DMS79 treated with DMSO at 0.1 percent for 48 hours (cell line): Measurements from ENCODE around the gene MYBPHL.

Experiments used
- DNase-seq: peaks from one replicate; lab custom pipeline; 2025; lab: John Stamatoyannopoulos, UW

Gene MYBPHL

DNA sequence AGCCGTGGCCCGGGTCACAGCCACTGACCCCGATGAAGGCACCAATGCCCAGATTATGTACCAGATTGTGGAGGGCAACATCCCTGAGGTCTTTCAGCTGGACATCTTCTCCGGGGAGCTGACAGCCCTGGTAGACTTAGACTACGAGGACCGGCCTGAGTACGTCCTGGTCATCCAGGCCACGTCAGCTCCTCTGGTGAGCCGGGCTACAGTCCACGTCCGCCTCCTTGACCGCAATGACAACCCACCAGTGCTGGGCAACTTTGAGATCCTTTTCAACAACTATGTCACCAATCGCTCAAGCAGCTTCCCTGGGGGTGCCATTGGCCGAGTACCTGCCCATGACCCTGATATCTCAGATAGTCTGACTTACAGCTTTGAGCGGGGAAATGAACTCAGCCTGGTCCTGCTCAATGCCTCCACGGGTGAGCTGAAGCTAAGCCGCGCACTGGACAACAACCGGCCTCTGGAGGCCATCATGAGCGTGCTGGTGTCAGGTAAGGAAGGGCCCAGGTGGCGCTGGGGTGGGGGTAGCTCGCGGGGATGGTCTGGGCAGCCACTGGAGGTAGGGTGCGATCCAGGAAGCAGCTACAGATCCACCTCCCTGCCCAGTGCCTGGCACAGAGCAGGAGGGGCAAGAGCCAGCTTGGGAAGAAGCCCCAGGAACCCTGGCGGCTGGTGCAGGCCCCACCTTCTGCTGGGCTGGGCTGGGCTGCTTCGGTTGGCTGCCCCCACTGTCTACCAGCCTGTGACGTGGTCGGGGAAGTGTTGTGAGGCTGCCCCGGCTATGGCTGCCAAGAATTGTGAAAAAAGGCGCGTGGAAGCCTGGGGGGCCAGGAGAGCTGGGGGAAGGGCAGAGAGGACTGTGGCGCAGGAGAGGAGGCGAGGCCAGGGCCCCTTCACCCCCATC is 53.7 kb downstream of the MYBPHL start:
- no peak for DNase-seq

GRCh38 chr1:109252167-109252892 is 54.5 kb downstream of the MYBPHL start:
- DNase-seq = no peak

GRCh38 chr1:109251277-109252166 is 55.3 kb downstream of the MYBPHL start:
- no peak for DNase-seq

DNA sequence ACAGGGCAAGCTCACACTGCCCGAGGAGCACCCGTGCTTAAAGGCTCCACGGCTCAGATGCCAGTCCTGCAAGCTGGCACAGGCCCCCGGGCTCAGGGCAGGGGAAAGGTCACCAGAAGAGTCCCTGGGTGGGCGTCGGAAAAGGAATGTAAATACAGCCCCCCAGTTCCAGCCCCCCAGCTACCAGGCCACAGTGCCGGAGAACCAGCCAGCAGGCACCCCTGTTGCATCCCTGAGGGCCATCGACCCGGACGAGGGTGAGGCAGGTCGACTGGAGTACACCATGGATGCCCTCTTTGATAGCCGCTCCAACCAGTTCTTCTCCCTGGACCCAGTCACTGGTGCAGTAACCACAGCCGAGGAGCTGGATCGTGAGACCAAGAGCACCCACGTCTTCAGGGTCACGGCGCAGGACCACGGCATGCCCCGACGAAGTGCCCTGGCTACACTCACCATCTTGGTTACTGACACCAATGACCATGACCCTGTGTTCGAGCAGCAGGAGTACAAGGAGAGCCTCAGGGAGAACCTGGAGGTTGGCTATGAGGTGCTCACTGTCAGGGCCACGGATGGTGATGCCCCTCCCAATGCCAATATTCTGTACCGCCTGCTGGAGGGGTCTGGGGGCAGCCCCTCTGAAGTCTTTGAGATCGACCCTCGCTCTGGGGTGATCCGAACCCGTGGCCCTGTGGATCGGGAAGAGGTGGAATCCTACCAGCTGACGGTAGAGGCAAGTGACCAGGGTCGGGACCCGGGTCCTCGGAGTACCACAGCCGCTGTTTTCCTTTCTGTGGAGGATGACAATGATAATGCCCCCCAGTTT is 56.1 kb downstream of the MYBPHL start:
- DNase-seq = no peak

DNA sequence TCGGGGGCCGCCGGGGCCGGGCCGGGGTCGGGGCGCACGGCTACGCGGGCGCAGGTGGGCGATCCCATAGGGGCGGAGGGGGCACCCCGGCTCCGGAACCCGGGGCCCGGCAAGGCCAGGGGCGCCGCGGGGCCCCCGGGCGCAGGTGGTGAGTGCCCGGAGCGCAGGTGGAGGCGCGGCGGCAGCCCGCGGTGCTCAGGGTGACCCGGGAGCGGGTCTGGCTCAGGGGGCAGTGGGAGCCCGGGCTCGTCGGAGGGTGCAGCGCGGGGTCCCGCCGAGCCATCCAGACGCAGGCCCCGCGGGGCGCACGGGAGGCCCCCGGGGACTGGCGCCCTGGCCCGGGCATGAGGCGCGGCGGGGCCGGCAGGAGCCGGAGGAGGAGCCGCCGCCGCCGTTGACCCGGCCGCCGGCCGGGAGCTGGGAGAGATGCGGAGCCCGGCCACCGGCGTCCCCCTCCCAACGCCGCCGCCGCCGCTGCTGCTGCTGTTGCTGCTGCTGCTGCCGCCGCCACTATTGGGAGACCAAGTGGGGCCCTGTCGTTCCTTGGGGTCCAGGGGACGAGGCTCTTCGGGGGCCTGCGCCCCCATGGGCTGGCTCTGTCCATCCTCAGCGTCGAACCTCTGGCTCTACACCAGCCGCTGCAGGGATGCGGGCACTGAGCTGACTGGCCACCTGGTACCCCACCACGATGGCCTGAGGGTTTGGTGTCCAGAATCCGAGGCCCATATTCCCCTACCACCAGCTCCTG is 57.0 kb downstream of the MYBPHL start:
- no peak for DNase-seq

DNA sequence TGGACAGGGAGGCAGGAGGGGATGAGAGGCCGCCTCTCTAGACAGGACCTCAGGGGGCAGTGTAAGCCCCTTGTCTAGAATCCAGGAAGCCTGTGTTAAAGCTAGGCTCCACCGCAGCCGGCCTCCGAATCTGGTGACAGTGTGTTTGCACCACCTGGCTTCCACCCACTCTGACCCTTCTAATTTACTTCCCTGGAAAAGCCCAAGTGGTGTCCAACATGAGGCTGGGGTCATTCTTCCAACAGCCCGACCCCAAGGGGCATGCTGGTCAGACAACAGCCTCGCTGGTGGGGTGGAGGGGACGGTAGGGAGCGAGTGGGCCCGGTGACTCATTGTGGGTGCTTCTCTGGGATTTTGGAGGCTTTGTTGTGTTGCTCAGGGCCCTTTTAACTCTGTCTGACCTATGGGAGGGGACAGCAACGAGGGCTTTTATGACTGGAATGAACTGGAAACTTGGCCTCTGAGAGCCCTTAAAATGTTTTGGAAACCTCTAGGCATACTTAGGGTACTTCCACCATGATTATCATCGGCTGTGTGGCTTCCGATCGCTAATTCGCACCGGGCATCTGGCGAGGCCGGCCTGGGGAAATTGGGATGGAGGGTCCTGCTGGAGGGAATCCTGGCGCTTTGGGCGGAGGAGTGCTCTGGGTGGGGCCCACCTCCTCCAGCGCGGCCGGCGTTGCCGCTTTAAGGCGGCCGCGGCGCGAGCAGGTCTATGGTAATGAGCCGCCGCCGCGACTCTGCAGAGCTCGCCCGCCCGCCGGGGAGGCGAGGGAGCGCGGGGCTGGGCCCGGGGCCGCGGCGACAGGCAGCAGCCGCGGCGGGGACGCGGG is 57.8 kb downstream of the MYBPHL start, which contains the start of gene CELSR2:
CELSR2 (plus strand) TSS at position 743 of the 833 bp plus-strand sequence. CDS start 541 bp downstream, outside the sequence.
- DNase-seq = peak; percentile 45

GRCh38 chr1:109248444-109248796 is 58.4 kb downstream of the MYBPHL start:
- no peak for DNase-seq

DNA sequence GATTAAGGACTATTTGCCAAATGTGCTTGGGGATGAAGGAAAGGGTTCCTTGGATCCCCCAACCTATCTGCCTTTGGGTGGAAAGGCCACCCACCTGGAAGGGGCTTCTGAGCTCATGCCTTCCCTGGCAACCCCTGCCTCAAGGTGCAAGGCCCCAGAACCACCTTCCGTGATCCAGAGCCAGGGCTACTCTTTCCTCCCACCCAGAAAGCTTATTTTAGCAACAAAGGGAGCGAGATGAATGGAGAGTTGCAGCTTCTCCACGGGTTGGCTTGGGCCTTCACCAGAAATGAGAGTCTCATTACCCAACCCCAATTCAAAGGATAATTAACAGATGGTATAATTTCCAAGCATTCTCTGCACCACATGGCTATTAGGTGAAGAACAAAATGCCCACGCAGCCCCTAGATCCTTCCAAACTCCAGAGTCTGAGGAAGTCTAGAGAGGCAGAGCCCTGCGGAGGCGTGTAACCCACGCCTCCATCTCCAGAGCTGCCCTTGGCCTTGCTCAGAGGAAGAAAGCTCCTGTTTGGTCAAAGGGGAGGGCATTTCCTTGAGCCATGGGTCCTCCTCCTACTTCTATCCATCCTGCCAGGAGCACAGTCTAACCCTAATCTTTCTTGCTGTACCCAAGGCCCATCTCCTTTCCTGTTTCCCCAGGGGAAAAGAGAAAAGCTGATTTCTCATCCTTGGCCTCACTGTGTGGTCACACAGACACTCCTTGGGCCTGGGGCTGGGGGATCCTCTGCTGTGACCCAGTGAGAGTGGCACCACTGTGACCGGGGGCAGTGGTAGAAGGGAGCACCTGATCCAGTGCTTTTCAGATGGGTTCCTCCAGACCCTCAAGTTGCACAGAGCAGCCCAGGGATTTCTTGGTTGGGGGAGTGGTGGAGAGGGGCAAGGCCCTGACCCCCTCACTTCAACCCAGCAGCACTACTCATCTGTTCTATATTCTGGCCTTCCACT is 59.1 kb downstream of the MYBPHL start:
- no peak for DNase-seq

DNA sequence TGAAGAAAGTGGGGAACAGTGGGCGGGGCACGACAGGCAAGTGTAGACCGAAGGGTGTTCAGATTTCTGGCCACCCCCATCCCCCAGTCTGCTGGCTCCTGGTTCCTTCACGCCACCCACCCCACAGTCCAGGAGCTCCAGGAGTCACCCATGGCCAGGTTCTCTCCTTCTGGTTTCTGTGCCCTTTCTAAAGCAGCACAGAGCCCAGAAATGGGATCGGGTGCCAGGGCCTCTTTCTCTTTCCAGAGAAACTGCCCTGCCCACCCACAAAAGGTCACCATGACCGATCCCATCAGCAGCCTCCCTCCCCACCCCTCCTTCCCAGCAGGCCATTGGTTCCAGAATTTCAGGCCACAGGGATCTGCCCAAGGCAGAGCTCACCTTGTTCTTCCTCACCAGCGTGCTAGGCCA is 60.7 kb downstream of the MYBPHL start:
- DNase-seq = no peak

GRCh38 chr1:109243860-109244552 is 62.8 kb downstream of the MYBPHL start:
- no peak for DNase-seq

DNA sequence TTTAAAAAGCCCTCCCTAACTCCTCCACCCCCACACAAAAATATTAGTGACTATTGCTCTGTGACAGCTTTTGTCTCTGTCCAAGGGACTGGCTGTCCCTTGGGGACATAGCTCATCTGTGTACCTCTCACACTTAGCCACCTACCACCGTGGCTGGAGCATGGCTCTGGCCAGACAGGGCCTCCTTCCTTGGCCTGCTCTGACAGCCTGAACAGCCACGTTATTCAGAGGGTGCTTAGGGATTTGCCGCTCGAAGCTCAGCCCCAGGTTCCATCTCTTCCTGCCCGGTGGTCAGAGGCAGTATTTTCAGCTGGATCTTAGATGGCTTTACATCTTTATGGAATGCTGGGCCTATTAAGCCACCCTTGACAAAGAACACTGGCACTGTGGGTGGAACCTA is 63.6 kb downstream of the MYBPHL start:
- no peak for DNase-seq

DNA sequence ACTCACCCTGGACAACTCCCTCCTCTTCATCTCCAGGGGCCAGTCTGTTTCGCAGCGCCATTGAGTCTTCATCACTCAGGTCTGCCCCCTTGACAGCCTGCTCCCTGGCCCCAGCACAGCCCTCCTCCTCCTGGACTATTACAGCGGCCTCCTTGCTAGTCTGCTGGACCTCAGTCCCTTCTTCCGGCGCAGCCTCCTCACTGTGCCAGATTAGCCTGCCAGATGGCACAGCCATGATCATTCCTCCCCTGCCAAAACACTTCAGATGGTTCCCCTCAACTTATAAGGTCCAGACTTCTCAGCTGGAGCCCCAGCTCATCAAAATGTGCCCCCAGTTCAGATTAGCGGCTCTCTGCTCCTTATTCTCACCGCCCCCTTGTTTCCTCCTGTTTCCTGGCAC is 64.4 kb downstream of the MYBPHL start:
- DNase-seq = no peak
